Caco-2 (cell line): ENCODE data around the gene SAMD4A. TPM values are rescaled to one million over a fixed set of nuclear protein-coding genes. Genes with fewer than 3 reads are reported as not detected.
A peak's percentile ranks its signal among the peaks of the same experiment; 100 is the strongest.

ENCODE experiments used
- BruUV-seq: library from RNA; stranded (reverse); fragments of 400-500 nt; replicated peaks from 2 replicates; lab custom pipeline; 2021; lab: Mats Ljungman, UMichigan
- CTCF ChIA-PET: fragments of 300-600 bp; sonication (Branson Sonifier 250); formaldehyde crosslinking; loops from one replicate; lab custom pipeline; 2022; ENCODE audit warnings: antibody characterized with exemption; lab: Charles Lee
- POLR2A ChIA-PET: fragments of 300-600 bp; sonication (Branson Sonifier 250); formaldehyde crosslinking; loops from one replicate; lab custom pipeline; 2022; ENCODE audit warnings: antibody characterized with exemption; lab: Charles Lee
- DNase-seq, 2 experiments: peaks; one replicate each; pipeline versions ENCODE4 v3.0.0 to v3.0.0-alpha.2; 2020 to 2022
- H3K27me3 ChIP-seq: replicated peaks from 2 replicates; pipeline ENCODE4 v1.6.0; 2011; ENCODE audit warnings: low read length; ENCODE audit not compliant: control insufficient read depth, insufficient read depth
- H3K36me3 ChIP-seq: 2 replicates; pipeline ENCODE4 v1.5.1; 2011; ENCODE audit warnings: low read length; ENCODE audit not compliant: control insufficient read depth, insufficient read depth
- H3K4me1 ChIP-seq: fragments of 250-450 bp; sonication (Bioruptor Pico); 2 replicates; pipeline ENCODE4 v1.5.1; 2020; ENCODE audit warnings: mild to moderate bottlenecking
- H3K4me3 ChIP-seq: 2 replicates; pipeline ENCODE4 v1.5.1; 2011; ENCODE audit warnings: low read depth, mild to moderate bottlenecking, control low read depth, low read length
- H3K9me3 ChIP-seq: fragments of 250-450 bp; sonication (Bioruptor Pico); 2 replicates; pipeline ENCODE4 v1.5.1; 2020; ENCODE audit warnings: mild to moderate bottlenecking, moderate library complexity
- H3K27ac Mint-ChIP-seq: one replicate; pipeline ENCODE4 v1.8.0; 2022; ENCODE audit warnings: mixed read lengths; ENCODE audit not compliant: unreplicated experiment
- H3K27me3 Mint-ChIP-seq: one replicate; pipeline ENCODE4 v1.8.0; 2022; ENCODE audit warnings: mixed read lengths; ENCODE audit not compliant: insufficient read depth, unreplicated experiment
- H3K36me3 Mint-ChIP-seq: one replicate; pipeline ENCODE4 v1.8.0; 2022; ENCODE audit warnings: mild to moderate bottlenecking, mixed read lengths; ENCODE audit not compliant: insufficient read depth, unreplicated experiment
- H3K4me1 Mint-ChIP-seq: one replicate; pipeline ENCODE4 v1.8.0; 2022; ENCODE audit warnings: low read depth, mixed read lengths; ENCODE audit not compliant: unreplicated experiment
- H3K4me3 Mint-ChIP-seq: one replicate; pipeline ENCODE4 v1.8.0; 2022; ENCODE audit warnings: mild to moderate bottlenecking, moderate library complexity, mixed read lengths; ENCODE audit not compliant: unreplicated experiment
- H3K9me3 Mint-ChIP-seq: one replicate; pipeline ENCODE4 v1.8.0; 2022; ENCODE audit warnings: mixed read lengths; ENCODE audit not compliant: unreplicated experiment
- CTCF ChIP-seq, 2 experiments: fragments of 200-600 bp in 1 of 2; IDR thresholded peaks; 1 replicate in 1 of 2; 2 replicates in 1 of 2; pipeline versions ENCODE4 v1.5.1 to v1.8.0; 2011 to 2022; ENCODE audit warnings: antibody characterized with exemption in 1 of 2, control low read depth in 1 of 2, inconsistent platforms in 1 of 2, low read depth in 1 of 2, low read length in 1 of 2, mild to moderate bottlenecking in 1 of 2, moderate library complexity in 1 of 2; ENCODE audit not compliant: insufficient read depth in 1 of 2, severe bottlenecking in 1 of 2, unreplicated experiment in 1 of 2
- intact Hi-C: fragments of 100-400 bp; cut with micrococcal nuclease; formaldehyde crosslinking; loops from one replicate; pipeline ENCODE4 v1.10.0; 2022; ENCODE audit not compliant: unreplicated experiment
- total RNA-seq: library from RNA; stranded (reverse); gene quantifications from 2 replicates; pipeline ENCODE4 v1.2.3, GENCODE V29; 2022

SAMD4A gene
- total RNA-seq, 1 experiment from 2014 or later = 60.8 TPM

DNA sequence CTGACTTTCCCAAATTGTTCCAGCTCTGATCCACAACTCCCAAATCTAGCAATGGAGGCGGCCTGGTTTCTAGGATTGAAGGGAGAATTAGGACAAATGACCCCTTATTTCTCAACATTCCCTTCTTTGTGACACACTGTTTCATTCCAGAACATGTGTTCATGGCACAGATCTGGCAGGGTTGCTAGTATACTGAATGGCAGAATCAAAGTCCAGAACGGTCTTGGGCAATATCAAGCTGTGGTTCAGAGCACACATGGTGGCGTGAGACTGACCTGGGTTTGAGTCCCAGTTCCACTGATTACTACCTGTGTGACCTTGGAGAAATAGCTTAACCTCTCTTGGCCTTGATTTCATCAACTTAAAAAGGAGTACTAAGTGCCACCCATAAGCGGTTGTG is 152.5 kb downstream of the SAMD4A start:
- BruUV-seq = no TSS peak
- H3K4me1 Mint-ChIP-seq = peaks cover 19% of the 10 kb centered on the region
- no peak overlapping the region for H3K27ac Mint-ChIP-seq
- H3K9me3 Mint-ChIP-seq = no peaks in the 10 kb centered on the region
- H3K4me3 Mint-ChIP-seq = no peak overlapping the region
- POLR2A ChIA-PET = no interaction called here
- H3K36me3 Mint-ChIP-seq = peaks cover 43% of the 10 kb centered on the region
- no peaks in the 10 kb centered on the region for H3K36me3 ChIP-seq
- no peak overlapping the region for H3K4me3 ChIP-seq
- CTCF ChIA-PET = no interaction called here
- intact Hi-C loops = no loop called here
- H3K4me1 ChIP-seq = peaks cover 24% of the 10 kb centered on the region; the same call in 1 of the 2 replicates
- no peaks in the 10 kb centered on the region for H3K27me3 Mint-ChIP-seq
- DNase-seq = no peak
- no peaks in the 10 kb centered on the region for H3K9me3 ChIP-seq
- H3K27me3 ChIP-seq = no peaks in the 10 kb centered on the region
- TF ChIP-seq CTCF (IDR thresholded peaks at IDR 0.05; ENCODE audit: insufficient read depth in 1 of 2, low read depth in 1 of 2, low read length in 1 of 2, severe bottlenecking in 1 of 2, unreplicated experiment in 1 of 2) = no peak

GRCh38 chr14:54722791-54723432 is 156.0 kb downstream of the SAMD4A start:
- no peaks in the 10 kb centered on the region for H3K9me3 Mint-ChIP-seq
- Histone ChIP-seq H3K9me3 (no peaks in the 10 kb centered on the region), H3K27me3 (no peaks in the 10 kb centered on the region), H3K4me3 (no peak overlapping the region), H3K36me3 (no peaks in the 10 kb centered on the region), H3K4me1 (peaks cover 24% of the 10 kb centered on the region; the same call in 1 of the 2 replicates)
- ChIA-PET CTCF (interaction anchor here (0.6 to 1.3 kb wide), 3 partner anchors 98 to 158 kb away, joined by 3 to 7 read pairs (median 3); no protein-coding TSS in a partner anchor), POLR2A (no interaction called here)
- DNase-seq = peak in 1 of 2 experiments; percentile 30
- no TSS peak for BruUV-seq
- H3K4me3 Mint-ChIP-seq = no peak overlapping the region
- peaks cover 53% of the 10 kb centered on the region for H3K36me3 Mint-ChIP-seq
- H3K4me1 Mint-ChIP-seq = peaks cover 19% of the 10 kb centered on the region
- H3K27me3 Mint-ChIP-seq = no peaks in the 10 kb centered on the region
- intact Hi-C loops = no loop called here
- peak; percentile 11 to 38 for TF ChIP-seq CTCF (IDR thresholded peaks at IDR 0.05; ENCODE audit: insufficient read depth in 1 of 2, low read depth in 1 of 2, low read length in 1 of 2, severe bottlenecking in 1 of 2, unreplicated experiment in 1 of 2)
- no peak overlapping the region for H3K27ac Mint-ChIP-seq

DNA sequence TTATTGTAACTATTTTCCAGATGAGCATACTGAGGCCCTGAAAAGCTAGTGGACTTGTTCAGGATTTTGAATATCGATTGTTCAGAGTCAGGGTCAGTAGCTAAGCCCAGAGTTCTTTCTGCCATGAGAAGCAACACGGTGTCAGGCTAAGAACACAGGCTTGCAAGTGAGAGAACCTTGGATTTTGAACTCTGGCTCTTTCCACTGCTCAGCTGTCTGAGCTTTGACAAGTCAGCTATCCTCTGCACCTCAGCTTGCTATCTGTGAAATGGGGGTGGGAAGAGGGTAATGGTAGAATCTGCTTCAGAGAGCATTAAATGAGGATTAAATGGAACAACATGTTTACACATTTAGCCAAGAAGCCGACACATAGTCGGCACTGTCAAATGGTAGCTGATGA is 157.2 kb downstream of the SAMD4A start:
- POLR2A ChIA-PET = no interaction called here
- Mint-ChIP-seq H3K36me3 (peaks cover 45% of the 10 kb centered on the region), H3K4me1 (peaks cover 19% of the 10 kb centered on the region), H3K27me3 (no peaks in the 10 kb centered on the region), H3K9me3 (no peaks in the 10 kb centered on the region), H3K27ac (no peak overlapping the region), H3K4me3 (no peak overlapping the region)
- no peaks in the 10 kb centered on the region for H3K27me3 ChIP-seq
- intact Hi-C loops = no loop called here
- no TSS peak for BruUV-seq
- DNase-seq = no peak
- H3K4me3 ChIP-seq = no peak overlapping the region
- no peak for TF ChIP-seq CTCF (IDR thresholded peaks at IDR 0.05; ENCODE audit: insufficient read depth in 1 of 2, low read depth in 1 of 2, low read length in 1 of 2, severe bottlenecking in 1 of 2, unreplicated experiment in 1 of 2)
- H3K4me1 ChIP-seq = peaks cover 20% of the 10 kb centered on the region; the same call in 1 of the 2 replicates
- no peaks in the 10 kb centered on the region for H3K9me3 ChIP-seq
- no peaks in the 10 kb centered on the region for H3K36me3 ChIP-seq
- CTCF ChIA-PET = no interaction called here
